ENCODE measurements around the gene SLC15A5.

SLC15A5 gene

DNA sequence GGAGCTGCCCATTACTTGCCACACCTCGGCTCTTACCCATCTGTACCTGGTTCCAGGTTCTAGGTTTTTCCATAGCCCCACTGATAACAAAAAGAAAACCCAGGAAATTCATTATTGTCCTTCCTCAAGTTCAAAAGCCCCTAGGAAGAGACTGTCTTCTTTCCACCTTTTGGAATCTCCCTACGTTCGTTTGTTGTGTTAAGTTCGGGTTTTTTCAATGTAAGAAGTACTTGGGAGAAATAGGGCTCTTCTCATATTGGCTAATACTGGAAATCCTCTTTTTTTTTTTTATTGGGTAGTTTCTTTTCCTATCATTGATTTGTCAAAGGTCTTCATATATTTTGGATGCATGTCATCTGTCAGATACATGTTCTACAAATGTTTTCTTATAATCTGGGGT, 17.3 kb downstream of the SLC15A5 start:
- Histone ChIP-seq H2AFZ (ENCODE audit: insufficient read depth, low read length, poor library complexity) (no peak overlapping the region), H2BK5ac (ENCODE audit: low read depth, low read length, poor library complexity) (no peak overlapping the region), H3K9ac (ENCODE audit: low read length) (no peak overlapping the region), H2BK12ac (ENCODE audit: low read length) (no peak overlapping the region), H3K4ac (ENCODE audit: low read depth, low read length) (no peak overlapping the region), H3K27ac (ENCODE audit: low read depth, low read length) (no peak overlapping the region), H4K12ac (ENCODE audit: low read depth, low read length) (no peak overlapping the region), H2BK120ac (ENCODE audit: insufficient read depth, low read length, poor library complexity) (no peak overlapping the region), H3K14ac (ENCODE audit: low read length) (no peak overlapping the region), H4K91ac (ENCODE audit: low read depth, low read length) (no peak overlapping the region), H3K27me3 (ENCODE audit: insufficient read depth, low read length) (no peaks in the 10 kb centered on the region), H3K36me3 (ENCODE audit: control insufficient read depth in 1 of 2, insufficient read depth in 2 of 2, low read length in 2 of 2) (no peaks in the 10 kb centered on the region), H3K4me3 (ENCODE audit: low read depth, low read length) (no peak overlapping the region), H3K4me1 (ENCODE audit: control insufficient read depth in 1 of 2, insufficient read depth in 2 of 2, low read length in 2 of 2) (no peaks in the 10 kb centered on the region), H3K9me3 (ENCODE audit: insufficient read depth, low read depth, low read length) (peaks cover 6% of the 10 kb centered on the region), H3K4me2 (ENCODE audit: low read length) (no peak overlapping the region), H3K79me2 (ENCODE audit: control insufficient read depth, insufficient read depth, low read length, poor library complexity) (no peaks in the 10 kb centered on the region), H3K79me1 (ENCODE audit: low read length) (no peaks in the 10 kb centered on the region), H2AK5ac (ENCODE audit: low read length) (no peak overlapping the region), H4K8ac (ENCODE audit: low read depth, low read length) (no peak overlapping the region), H3K23ac (ENCODE audit: low read length) (no peak overlapping the region), H3K18ac (ENCODE audit: low read length) (no peak overlapping the region)
- WGBS (ENCODE audit: extremely low coverage, insufficient coverage, insufficient read length): no CpG with 5 or more reads among the region's 4 CpGs
- DNase-seq: no peak

- no peak overlapping the region for H3K18ac ChIP-seq (ENCODE audit: low read length)
- no peak overlapping the region for H4K12ac ChIP-seq (ENCODE audit: low read depth, low read length)
- no peak overlapping the region for H3K4me3 ChIP-seq (ENCODE audit: low read depth, low read length)
- no peak overlapping the region for H3K14ac ChIP-seq (ENCODE audit: low read length)
- H4K91ac ChIP-seq (ENCODE audit: low read depth, low read length): no peak overlapping the region
- H3K23ac ChIP-seq (ENCODE audit: low read length): no peak overlapping the region
- H4K8ac ChIP-seq (ENCODE audit: low read depth, low read length): no peak overlapping the region
- H3K4me2 ChIP-seq (ENCODE audit: low read length): no peak overlapping the region
- H3K4me1 ChIP-seq (ENCODE audit: control insufficient read depth in 1 of 2, insufficient read depth in 2 of 2, low read length in 2 of 2): no peaks in the 10 kb centered on the region
- DNase-seq: peak in 1 of 2 donors; percentile 26
- H3K9ac ChIP-seq (ENCODE audit: low read length): no peak overlapping the region
- H2AK5ac ChIP-seq (ENCODE audit: low read length): no peak overlapping the region
- H3K4ac ChIP-seq (ENCODE audit: low read depth, low read length): no peak overlapping the region
- no peaks in the 10 kb centered on the region for H3K79me1 ChIP-seq (ENCODE audit: low read length)
- no peaks in the 10 kb centered on the region for H3K36me3 ChIP-seq (ENCODE audit: control insufficient read depth in 1 of 2, insufficient read depth in 2 of 2, low read length in 2 of 2)
- H2BK12ac ChIP-seq (ENCODE audit: low read length): no peak overlapping the region
- peaks cover 5% of the 10 kb centered on the region for H3K9me3 ChIP-seq (ENCODE audit: insufficient read depth, low read depth, low read length)
- no peak overlapping the region for H2AFZ ChIP-seq (ENCODE audit: insufficient read depth, low read length, poor library complexity)
- WGBS (ENCODE audit: extremely low coverage, insufficient coverage, insufficient read length): no CpG with 5 or more reads among the region's 2 CpGs
- no peaks in the 10 kb centered on the region for H3K27me3 ChIP-seq (ENCODE audit: insufficient read depth, low read length)
- H3K79me2 ChIP-seq (ENCODE audit: control insufficient read depth, insufficient read depth, low read length, poor library complexity): no peaks in the 10 kb centered on the region
- H2BK5ac ChIP-seq (ENCODE audit: low read depth, low read length, poor library complexity): no peak overlapping the region
- H2BK120ac ChIP-seq (ENCODE audit: insufficient read depth, low read length, poor library complexity): no peak overlapping the region
- no peak overlapping the region for H3K27ac ChIP-seq (ENCODE audit: low read depth, low read length)
Observed at GRCh38 chr12:16258963-16259362, 18.5 kb downstream of the SLC15A5 start.

DNA sequence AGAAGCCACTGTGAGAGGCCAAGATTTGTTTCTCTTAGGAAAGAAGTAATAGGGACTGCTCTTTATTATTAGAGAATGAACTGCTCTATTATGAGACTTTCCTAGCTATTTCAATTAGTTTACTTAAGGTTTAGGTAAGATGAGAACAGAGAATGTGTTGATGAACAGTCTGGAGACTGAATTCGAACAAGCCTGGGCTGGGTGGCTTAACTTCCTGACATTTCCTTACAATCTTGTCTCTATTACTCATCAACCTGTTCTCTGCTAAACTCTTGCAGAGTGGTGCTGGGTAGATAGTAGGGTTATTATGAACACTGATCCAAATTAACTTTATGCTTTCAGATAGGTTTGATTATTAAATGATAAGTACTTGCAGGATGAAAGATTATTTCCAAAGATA, 31.2 kb downstream of the SLC15A5 start:
- WGBS (ENCODE audit: extremely low coverage, insufficient coverage, insufficient read length): no CpG with 5 or more reads among the region's 1 CpG
- H2AK5ac ChIP-seq (ENCODE audit: low read length): no peak overlapping the region

DNA sequence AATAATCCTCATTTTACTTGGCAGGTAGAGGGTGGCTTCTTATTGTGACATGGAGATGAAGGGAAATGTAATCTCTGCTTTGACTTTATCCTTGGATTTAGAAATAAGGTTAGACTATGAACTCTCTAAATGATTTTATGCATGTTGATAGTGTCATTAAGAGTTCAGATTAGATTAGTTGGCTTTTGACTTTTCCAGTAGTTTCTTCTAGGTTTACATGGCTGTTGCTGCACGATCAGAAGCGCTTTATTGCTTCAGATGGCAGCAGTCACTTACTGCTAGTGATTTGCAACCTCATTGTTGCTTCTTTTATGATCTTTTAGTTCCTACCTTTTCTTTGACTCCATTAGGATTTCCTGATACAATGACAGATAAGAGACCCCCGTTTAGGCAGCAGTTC, 32.3 kb downstream of the SLC15A5 start:
- H2BK5ac ChIP-seq (ENCODE audit: low read depth, low read length, poor library complexity): no peak overlapping the region
- no peak overlapping the region for H3K27ac ChIP-seq (ENCODE audit: low read depth, low read length)
- H2AK5ac ChIP-seq (ENCODE audit: low read length): no peak overlapping the region
- H3K4me3 ChIP-seq (ENCODE audit: low read depth, low read length): no peak overlapping the region
- H3K4me1 ChIP-seq (ENCODE audit: control insufficient read depth in 1 of 2, insufficient read depth in 2 of 2, low read length in 2 of 2): no peaks in the 10 kb centered on the region
- no peak overlapping the region for H4K8ac ChIP-seq (ENCODE audit: low read depth, low read length)
- H3K9ac ChIP-seq (ENCODE audit: low read length): no peak overlapping the region
- H3K36me3 ChIP-seq (ENCODE audit: control insufficient read depth in 1 of 2, insufficient read depth in 2 of 2, low read length in 2 of 2): no peaks in the 10 kb centered on the region
- H3K79me1 ChIP-seq (ENCODE audit: low read length): no peaks in the 10 kb centered on the region
- H3K79me2 ChIP-seq (ENCODE audit: control insufficient read depth, insufficient read depth, low read length, poor library complexity): no peaks in the 10 kb centered on the region
- H3K4ac ChIP-seq (ENCODE audit: low read depth, low read length): no peak overlapping the region
- H3K14ac ChIP-seq (ENCODE audit: low read length): no peak overlapping the region
- no peak overlapping the region for H3K18ac ChIP-seq (ENCODE audit: low read length)
- no peak overlapping the region for H2BK12ac ChIP-seq (ENCODE audit: low read length)
- H4K12ac ChIP-seq (ENCODE audit: low read depth, low read length): no peak overlapping the region
- H3K23ac ChIP-seq (ENCODE audit: low read length): no peak overlapping the region
- H4K91ac ChIP-seq (ENCODE audit: low read depth, low read length): no peak overlapping the region
- no peak overlapping the region for H2BK120ac ChIP-seq (ENCODE audit: insufficient read depth, low read length, poor library complexity)
- no CpG with 5 or more reads among the region's 3 CpGs for WGBS (ENCODE audit: extremely low coverage, insufficient coverage, insufficient read length)
- H3K9me3 ChIP-seq (ENCODE audit: insufficient read depth, low read depth, low read length): no peaks in the 10 kb centered on the region
- H2AFZ ChIP-seq (ENCODE audit: insufficient read depth, low read length, poor library complexity): no peak overlapping the region
- H3K4me2 ChIP-seq (ENCODE audit: low read length): no peak overlapping the region
- DNase-seq: no peak
- H3K27me3 ChIP-seq (ENCODE audit: insufficient read depth, low read length): no peaks in the 10 kb centered on the region

More for the DNA sequence above, 31.2 kb downstream of the SLC15A5 start:
- Histone ChIP-seq H3K79me1 (ENCODE audit: low read length) (no peaks in the 10 kb centered on the region), H3K79me2 (ENCODE audit: control insufficient read depth, insufficient read depth, low read length, poor library complexity) (no peaks in the 10 kb centered on the region), H3K14ac (ENCODE audit: low read length) (no peak overlapping the region), H4K12ac (ENCODE audit: low read depth, low read length) (no peak overlapping the region), H3K4me1 (ENCODE audit: control insufficient read depth in 1 of 2, insufficient read depth in 2 of 2, low read length in 2 of 2) (no peaks in the 10 kb centered on the region), H3K4me2 (ENCODE audit: low read length) (no peak overlapping the region), H3K9me3 (ENCODE audit: insufficient read depth, low read depth, low read length) (no peaks in the 10 kb centered on the region), H3K18ac (ENCODE audit: low read length) (no peak overlapping the region), H3K36me3 (ENCODE audit: control insufficient read depth in 1 of 2, insufficient read depth in 2 of 2, low read length in 2 of 2) (no peaks in the 10 kb centered on the region), H2BK120ac (ENCODE audit: insufficient read depth, low read length, poor library complexity) (no peak overlapping the region), H2BK12ac (ENCODE audit: low read length) (no peak overlapping the region), H4K8ac (ENCODE audit: low read depth, low read length) (no peak overlapping the region), H3K4ac (ENCODE audit: low read depth, low read length) (no peak overlapping the region), H3K27me3 (ENCODE audit: insufficient read depth, low read length) (no peaks in the 10 kb centered on the region), H3K27ac (ENCODE audit: low read depth, low read length) (no peak overlapping the region), H4K91ac (ENCODE audit: low read depth, low read length) (no peak overlapping the region), H3K4me3 (ENCODE audit: low read depth, low read length) (no peak overlapping the region), H2AFZ (ENCODE audit: insufficient read depth, low read length, poor library complexity) (no peak overlapping the region), H3K23ac (ENCODE audit: low read length) (no peak overlapping the region), H3K9ac (ENCODE audit: low read length) (no peak overlapping the region), H2BK5ac (ENCODE audit: low read depth, low read length, poor library complexity) (no peak overlapping the region)
- DNase-seq: no peak

Measured in trophoblast cell (in vitro differentiated cells and primary cell).